Islet of Langerhans (tissue), 1 donor: ENCODE measurements around the gene B3GNT8.
"Not testable (repeated sequence)": the region's sequence is repeated elsewhere in the genome, so short reads cannot be mapped to it uniquely, and the experiment has no call there.

Experiments
- FAIRE-seq: peaks from one replicate; lab custom pipeline; 2011; peaks lifted over from hg19 to GRCh38; lab: Jason Lieb, UNC

The B3GNT8 gene

DNA sequence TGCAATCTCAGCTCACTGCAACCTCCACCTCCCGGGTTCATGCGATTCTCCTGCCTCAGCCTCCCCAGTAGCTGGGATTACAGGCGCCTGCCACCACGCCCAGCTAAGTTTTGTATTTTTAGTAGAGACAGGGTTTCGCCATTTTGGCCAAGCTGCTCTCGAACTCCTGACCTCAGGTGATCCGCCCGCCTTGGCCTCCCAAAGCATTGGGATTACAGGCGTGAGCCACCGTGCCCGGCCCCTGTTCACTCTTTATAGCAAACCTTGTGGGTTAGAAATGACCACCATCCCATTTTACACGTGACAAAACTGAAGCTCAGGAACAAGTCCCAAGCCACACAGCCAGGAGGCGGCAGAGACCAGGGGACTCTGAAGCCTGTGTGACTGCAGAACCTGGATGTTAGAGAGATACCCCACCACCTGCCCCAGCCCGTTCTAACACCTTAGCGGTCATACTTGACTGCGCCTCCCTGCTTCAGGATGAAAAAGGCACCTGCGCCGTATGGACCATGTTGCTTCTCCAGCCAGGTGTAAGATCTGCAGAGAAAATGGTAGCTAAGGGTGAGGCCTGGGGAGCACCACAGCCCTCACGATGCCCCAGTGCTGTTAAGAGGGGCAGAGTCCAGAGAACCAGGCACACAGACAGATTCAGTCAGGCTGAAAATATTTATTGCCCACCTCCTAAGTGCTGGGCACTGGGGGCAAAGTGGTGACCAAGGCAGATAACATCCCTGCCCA, 8.9 kb upstream of the B3GNT8 start:
- FAIRE-seq, result no peak

DNA sequence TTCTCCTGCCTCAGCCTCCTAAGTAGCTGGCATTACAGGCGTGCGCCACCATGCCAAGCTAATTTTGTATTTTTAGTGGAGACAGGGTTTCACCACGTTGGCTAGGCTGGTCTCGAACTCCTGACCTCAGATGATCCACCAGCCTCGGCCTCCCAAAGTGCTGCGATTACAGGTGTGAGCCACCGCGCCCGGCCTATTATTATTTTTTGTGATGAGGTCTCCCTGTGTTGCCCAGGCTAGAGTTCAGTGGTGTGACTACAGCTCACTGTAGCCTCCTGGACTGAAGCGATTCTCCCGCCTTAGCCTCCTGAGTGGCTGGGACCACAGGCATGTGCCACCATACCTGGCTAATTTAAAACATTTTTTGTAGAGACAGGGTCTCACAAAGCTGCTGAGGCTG, 8.2 kb upstream of the B3GNT8 start:
- FAIRE-seq, result not testable (repeated sequence)

DNA sequence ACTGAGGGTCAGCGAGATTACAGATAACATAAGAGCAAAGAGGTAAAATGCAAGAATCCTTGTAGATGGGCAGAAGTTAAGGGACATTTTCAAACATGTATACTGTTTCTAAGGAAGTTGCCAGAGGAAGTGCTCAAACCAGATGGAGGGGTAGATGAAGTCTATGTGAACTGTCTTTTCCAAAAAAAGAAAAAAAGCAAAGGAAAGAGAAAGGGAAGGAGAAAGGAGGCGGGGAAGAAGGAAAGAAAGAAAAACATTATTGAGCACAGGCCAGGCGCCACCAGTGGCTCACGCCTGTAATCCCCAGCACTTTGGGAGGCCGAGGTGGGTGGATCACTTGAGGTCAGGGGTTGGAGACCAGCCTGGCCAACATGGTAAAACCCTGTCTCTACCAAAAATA, 7.3 kb upstream of the B3GNT8 start:
- FAIRE-seq, result no peak

DNA sequence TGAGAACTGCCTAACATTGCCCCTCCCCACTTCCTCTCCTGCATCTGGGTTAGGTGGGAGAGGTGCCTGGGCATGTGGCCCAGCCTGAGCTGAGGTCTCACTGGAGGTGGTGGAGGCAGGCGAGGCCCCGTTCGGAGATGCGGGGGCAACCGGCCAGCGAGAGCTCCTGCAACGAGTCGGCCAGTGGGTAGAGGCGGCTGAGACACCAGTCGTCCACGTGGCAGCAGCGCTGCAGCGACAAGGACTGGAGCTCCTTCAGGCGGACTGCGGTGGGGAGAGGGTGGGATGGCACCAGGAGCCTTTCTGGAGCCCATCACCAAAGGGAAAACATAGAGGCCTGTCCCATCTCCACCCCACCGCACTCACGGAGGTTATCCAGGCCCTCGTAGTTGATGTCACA, 6.0 kb upstream of the B3GNT8 start:
- FAIRE-seq, result no peak

DNA sequence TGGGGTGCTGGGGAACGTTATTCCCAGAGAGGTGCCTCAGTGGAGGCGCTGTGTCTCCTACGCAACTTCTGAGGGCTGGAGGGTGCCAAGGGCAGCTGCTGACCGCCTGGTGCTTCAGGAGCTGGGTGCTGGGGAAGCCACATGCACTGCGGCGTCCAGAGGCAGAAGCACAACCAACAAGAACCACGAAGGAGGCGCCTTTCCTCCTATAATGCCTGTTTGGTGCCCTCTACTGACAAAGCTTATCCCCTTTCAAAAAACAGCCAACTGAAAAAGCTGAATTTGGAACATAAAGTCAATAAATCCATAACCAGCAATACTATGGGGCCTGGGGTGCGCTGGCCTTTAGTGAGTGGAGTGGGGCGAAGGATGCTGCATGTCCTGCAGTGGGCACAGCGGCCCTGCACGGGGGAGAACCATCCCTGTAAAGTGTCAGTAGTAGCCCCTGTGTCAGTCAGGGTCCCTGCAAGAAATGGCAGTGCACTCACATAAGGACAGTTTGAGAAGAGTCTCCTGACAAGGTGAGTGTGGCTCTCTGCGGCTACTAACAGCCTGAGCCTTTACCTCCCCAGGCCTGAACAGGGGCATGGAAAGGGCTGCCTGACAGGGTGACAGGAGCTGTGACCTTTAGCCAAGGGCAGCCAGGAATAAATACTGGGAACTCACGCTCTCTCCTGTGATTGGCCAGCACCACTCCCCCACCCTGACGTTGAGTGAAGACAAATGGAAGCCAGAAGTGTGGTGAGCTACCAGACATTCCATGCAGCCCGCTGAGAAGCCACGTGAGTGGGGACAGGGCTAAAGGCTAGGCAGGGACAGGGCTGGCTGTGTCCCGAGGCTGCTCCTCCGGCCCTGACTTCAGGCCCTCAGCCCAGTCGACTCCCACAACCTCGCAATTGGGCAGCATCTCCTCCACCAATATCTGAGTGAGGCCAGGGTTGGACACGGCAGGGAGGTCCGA, 4.5 kb upstream of the B3GNT8 start:
- no peak for FAIRE-seq

DNA sequence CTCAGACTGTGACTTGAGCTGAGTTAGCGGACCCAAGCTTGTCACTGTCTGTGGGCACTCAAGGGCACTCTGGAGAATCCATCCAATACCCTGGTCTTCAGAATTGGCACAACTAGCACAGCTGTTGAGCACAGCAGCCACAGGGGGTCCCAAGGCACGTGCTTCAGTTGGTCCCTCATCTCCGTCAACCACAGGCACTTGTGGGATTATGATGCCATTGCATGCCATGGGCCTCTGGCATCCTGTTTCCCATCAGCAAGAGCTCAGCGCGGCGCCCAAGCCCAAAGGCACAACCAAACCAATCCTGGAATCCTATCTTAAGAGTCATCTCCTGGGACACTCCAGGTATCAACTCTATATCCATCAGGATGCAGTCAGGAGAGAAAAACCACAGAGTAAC, 3.7 kb upstream of the B3GNT8 start:
- FAIRE-seq, result no peak

DNA sequence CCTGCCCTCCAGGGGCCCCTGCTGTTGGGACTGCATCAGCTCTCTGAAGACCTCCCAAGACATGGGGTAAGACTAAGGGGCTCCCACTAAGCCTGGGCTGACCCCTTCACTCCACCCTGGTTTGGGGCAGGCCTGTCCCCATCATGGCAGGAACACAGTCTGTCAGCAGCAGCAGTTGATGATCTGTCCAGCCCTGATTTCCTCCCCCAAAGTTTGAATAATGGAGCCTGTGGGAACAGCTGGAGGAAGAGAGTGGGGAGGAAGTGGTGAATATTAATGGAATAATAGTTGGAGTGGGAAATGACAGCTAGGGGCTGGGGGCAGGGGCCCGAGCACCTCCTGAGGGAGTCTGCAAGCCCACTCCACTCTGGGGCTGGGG, 1.3 kb upstream of the B3GNT8 start:
- no peak for FAIRE-seq

DNA sequence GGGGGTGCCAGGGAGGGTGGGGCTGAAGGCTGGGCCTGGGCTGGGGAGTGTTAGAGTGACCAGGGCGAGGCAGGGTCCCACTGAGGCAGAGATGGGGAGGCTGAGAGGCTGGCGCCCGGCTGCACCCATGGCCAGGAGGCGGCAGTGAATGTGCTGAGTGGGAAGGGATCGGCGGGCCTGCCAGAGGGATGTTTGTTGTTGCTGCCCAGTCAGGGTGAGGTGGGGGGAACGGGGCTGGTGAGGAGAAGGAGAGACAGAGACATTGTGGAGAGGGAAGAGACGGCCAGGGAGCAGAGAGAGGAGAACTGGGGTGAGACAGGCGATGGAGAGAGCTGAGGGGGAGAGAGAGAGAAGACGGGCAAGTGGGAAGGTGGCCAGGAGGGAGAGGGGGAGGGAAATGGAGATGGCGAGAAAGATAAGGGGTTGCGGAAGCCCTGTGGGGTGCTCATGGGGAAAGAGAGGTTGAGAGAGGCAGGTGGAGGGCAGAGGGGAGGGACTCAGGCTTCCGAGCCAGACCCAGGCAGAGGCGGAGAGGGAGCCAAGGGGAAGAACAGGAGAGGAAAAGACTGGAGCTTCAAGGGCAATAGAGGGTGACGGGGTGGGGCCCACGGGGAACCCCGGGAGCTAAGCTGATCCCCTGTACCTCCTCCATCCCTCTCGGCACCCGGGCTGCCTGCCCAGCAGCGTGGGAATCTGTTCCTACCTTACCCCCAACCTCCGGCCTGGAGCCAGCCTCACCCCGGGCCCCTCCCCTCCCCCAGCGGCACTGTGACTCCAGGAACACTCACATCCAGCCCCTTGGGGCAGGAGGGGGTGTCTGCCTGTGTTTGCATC, 690 bp upstream of the B3GNT8 start:
- FAIRE-seq, result no peak

DNA sequence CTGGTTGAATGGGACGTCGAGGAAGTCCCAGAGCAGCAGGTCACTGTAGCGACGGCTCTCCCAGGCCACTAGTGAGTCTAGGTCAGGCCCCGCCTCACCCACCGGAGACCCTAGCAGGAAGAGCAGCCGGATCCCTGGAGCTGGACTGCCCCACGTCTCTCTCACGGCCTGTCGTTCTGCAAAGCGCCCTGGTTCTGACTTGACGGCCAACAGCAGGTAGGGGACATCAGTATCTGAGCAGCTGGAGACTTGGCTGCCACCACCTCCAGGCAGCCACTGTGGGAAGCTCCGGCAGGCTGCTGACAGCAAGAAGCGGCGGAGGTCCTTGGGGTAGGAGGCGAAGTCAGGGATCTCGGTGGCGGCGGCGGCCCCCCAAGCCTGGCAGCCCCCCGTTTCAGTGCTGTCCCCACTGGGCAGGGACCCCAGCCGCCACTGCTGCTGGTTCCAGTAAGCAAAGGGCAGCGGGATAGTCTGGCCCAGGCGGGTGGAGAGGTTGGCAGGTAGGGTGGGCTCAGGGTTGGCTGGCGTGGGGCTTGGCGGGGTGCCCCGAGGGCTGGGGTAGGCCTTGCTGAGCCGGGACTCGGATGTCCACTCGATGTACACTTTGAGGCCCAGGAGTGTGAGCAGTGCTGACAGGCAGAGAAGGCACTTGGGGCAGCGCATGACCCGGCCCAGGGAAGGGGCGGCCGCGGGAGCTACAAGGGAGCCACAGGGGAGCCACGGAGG, 895 bp downstream of the B3GNT8 start:
- no peak for FAIRE-seq

DNA sequence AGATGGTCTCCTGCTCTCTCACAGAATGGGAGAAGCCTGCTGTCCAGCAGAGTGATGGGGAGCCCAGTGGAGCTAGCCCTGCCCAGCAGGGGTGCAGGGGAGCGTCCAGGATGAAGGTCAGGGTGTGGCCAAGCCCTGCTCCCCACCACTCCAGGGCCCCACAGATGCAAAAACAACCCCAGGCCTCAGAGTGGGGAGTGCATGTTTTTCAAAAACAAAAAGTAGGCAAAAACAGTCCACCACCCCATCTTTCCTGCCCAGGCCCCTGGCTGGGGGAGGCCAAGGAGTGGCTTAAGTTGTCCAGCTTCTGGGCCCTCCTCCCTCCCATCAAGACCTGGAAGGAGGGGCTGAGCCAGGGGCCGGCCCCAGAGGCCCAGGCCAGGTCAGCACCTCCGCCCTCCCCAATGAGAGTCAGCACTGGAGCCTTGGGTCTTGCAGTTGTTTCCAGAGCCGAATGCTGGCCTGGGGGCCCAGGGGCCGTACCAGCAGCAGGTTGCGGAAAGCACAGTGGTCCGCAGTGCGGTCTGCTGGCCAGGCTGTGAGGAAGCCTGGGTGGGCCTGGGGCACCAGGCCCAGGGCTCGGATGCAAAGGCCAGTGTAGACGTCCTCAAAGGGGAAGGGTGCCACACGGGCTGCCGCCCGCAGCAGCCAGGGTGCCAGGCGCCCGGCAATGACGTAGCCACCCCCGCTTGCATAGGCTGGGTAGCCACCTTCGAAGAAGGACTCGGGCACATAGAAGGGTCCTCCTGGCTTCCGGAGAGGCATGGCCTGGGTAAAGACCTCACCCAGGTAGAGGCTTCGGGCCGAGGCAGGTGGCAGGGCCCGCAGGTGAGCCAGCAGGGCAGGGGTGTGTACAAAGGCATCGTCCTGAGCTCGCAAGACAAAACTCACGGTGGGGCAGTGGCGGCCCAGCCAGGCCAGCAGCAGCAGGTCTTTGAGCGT, 1.7 kb downstream of the B3GNT8 start:
- FAIRE-seq, result no peak

DNA sequence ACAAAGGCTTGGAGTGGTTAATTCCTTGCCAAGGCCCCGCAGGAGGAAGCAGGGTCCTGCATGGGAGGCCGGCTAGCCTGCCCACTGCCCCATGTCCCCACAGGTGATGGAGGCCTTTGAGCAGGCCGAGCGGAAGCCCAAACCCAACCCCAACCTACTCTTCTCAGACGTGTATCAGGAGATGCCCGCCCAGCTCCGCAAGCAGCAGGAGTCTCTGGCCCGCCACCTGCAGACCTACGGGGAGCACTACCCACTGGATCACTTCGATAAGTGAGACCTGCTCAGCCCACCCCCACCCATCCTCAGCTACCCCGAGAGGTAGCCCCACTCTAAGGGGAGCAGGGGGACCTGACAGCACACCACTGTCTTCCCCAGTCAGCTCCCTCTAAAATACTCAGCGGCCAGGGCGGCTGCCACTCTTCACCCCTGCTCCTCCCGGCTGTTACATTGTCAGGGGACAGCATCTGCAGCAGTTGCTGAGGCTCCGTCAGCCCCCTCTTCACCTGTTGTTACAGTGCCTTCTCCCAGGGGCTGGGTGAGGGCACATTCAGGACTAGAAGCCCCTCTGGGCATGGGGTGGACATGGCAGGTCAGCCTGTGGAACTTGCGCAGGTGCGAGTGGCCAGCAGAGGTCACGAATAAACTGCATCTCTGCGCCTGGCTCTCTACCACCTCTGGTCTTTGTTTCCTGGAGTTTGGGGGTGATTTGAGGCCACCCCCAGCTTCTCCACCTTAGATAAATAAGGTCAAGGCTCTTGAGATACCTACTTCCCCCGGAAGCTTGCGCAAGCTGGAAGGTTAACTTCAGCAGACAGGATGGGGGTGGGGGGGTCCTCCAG, 2.6 kb downstream of the B3GNT8 start:
- FAIRE-seq, result no peak

DNA sequence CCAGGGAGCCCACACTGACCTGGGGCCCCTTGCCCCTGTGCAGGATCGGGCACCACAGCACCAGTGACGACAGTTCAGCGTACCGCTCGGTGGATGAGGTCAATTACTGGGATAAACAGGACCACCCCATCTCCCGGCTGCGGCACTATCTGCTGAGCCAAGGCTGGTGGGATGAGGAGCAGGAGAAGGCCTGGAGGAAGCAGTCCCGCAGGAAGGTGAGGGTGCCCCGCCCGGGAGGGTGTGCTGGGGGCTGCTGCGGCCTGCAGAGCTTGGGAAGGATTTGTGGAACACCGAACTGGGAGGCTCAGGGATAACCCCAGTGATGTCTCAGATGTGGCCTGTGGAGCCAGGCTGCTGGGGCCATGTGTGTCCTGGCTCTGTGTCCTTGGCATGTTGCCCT, 4.2 kb downstream of the B3GNT8 start:
- no peak for FAIRE-seq

DNA sequence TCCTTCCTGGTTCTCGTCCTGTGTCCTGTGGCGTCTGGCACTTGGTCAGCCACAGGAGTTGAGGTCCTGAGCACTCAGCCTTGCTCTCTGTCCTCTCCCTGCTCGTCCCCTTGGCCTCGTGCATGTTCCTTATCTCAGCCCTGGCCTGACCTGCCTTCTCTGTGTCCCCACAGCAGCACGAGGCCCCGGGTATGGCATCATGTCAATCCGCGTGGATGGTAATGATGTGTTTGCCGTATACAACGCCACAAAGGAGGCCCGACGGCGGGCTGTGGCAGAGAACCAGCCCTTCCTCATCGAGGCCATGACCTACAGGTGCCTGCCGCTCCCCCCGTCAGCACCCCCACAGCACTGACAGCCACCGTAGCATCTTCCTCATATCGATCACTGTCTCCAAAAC, 4.7 kb downstream of the B3GNT8 start:
- FAIRE-seq, result no peak

DNA sequence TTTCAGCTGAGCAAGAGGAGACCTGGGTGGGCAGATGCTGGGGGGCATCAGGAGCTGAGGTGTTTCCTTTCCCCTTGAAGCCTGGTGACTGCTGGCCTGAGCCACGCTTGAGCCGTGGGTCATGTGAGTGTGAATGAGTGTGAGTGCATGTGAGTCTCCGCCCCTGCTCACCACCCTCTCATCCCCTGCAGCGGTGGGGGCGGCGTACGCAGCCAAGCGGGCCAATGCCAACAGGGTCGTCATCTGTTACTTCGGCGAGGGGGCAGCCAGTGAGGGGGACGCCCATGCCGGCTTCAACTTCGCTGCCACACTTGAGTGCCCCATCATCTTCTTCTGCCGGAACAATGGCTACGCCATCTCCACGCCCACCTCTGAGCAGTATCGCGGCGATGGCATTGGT, 5.2 kb downstream of the B3GNT8 start:
- FAIRE-seq, result no peak

DNA sequence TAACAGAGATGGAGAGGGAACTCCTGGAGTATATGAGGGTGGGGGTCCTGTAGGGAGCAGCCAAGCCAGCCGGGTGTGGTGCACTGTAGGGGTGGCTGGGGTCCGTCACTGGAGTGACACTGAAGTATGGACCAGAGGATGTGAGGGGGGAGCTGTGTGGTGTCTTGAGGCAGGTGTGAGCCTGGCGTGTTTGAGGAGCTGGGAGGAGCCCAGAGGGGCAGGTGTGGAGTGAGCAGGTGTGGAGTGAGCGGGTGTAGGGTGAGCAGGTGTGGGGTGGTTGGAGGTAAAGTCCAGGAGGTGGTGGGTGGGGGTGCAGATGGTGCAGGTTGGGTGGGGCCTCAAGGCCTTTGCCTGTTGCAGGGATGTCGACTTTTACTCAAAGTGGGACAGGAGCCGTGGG, 5.9 kb downstream of the B3GNT8 start:
- no peak for FAIRE-seq

DNA sequence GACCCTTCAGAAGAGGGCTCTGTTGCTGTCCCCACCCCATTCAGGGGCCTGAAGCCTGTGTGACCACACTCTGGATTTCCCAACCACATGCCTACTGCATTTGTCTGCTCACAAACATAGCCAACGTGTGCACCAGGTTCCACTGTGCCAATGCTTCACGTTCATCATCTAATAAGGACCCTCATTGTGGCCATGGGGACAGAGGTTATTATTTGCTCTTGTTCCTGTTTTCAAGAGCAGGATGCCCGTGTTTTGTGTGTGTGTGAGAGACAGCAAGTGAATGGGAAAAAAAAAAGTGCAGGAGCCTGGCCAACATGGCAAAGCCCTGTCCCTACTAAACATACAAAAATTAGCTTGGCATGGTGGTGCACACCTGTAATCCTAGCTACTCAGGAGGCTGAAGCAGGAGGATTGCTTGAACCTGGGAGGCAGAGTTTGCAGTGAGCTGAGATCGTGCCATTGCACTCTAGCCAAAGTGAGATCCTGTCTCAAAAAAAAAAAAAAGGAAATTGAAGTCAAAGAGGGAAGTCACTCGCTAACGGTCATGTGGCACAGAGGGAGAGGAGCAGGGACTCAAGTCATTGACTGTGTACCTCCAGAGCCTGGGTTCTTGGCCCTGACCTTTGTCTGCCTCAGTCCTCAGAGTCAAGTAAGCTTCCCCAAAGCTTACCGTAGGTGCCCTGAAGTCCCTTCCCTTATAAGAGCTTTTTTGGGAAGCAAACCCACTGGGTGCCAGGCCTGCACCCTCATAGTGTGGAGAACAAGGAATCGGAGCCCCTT, 6.9 kb downstream of the B3GNT8 start:
- FAIRE-seq, result no peak

DNA sequence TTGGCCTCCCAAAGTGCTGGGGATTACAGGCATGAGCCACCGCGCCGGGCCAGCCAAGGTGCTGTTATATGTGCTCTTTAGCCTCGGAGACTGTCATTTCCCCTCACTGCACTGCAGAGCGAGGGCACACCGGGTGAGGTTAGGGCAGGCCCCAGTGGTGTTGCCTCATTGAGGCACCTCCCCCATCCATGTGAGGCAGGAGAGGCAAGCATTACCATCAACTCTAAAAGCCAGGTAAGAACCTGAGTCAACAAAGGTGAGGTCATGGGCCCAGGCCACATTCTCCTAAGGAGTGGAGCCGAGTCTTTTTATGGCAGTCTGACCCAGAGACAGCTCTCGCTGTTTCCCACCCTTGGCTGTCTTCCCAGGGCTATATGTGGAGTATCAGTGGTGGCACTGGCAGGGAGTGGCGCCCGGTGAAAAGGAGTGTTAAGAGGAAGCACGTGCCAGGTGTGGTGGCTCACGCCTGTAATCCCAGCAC, 10.9 kb downstream of the B3GNT8 start:
- FAIRE-seq, result no peak

DNA sequence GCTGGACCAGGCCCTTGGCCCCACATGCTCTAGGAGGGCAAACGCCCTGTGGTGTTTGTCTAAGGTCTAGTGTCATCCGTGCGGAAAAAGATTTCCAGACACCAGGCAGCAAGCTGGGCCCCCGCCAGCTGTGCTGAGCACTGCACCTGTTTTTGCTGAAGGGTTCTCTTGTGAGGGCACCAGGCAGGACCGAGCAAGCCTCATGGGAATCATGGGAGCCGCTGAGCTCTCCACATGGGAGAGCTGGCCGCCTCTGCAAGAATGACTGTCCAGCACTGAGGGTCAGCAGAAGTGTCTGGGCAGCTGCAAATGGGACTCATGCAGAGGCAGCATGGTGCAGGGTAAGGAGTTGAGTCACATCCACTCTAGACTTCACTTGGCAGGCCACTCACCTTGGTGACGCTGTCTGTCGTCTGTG, 12.0 kb downstream of the B3GNT8 start:
- FAIRE-seq, result peak; percentile 92

DNA sequence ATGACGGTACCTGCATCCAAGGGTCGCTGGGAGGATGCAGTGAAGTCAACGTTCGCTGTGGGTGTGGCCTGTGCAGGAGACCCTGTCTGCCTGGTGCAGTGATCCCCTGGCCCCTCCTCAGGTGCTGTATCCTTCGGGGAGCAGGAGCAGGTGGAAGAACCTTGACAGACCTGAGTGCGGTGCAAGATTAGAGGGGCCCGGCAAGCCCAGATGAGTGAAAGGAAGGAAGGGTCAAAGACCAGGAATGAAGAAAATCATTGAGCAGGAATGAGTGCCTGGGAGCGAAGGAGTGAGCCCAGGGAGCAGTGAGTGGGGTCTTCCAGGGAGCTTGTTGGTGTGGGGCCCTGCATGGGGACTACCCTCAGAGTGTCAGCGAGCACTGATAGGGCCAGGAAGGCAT, 12.7 kb downstream of the B3GNT8 start:
- no peak for FAIRE-seq
